Activated CD4-positive, CD25-positive, alpha-beta regulatory T cell treated with anti-CD3 and anti-CD28 coated beads, Interleukin-2, amount 50 U/mL, for 24 hours (primary cell): Measurements from ENCODE around the gene C16orf46.

Experiments
- ATAC-seq, 2 donors: fragments of 150-1000 bp; cut with Tn5 transposase; one replicate each; pipeline ENCODE4 v1.10.0; 2021; ENCODE audit warnings: mild to moderate bottlenecking in 1 of 2, moderate library complexity in 1 of 2

The C16orf46 gene

GRCh38 chr16:81073560-81074330 is 3.3 kb downstream of the C16orf46 start:
- ATAC-seq: no peak

- no peak for ATAC-seq
These were observed 5.2 kb downstream of the C16orf46 start for GRCh38 chr16:81071805-81072204.

DNA sequence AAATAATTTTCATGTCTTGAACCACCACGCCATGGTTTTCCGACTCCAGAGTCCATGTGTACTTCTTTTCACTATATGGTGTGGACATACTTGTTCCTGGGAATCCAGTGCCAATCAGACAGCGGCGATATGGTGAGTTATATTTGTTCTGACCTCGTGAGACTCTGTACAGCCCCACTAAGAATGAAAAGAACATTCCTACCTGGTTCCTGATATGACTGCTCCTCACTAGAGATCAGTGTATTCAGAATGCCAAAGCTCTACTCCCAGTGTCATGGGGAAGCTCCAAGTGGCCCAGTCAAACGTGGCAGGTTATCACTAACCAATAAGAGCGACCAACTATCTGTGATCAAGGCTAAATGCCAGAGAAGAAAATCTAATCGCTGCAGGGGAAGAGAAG is 6.1 kb downstream of the C16orf46 start:
- ATAC-seq: no peak

- ATAC-seq: no peak
These were observed 8.0 kb downstream of the C16orf46 start for GRCh38 chr16:81069063-81069462.

- ATAC-seq: no peak
These were observed 9.9 kb downstream of the C16orf46 start for GRCh38 chr16:81067166-81067565.

DNA sequence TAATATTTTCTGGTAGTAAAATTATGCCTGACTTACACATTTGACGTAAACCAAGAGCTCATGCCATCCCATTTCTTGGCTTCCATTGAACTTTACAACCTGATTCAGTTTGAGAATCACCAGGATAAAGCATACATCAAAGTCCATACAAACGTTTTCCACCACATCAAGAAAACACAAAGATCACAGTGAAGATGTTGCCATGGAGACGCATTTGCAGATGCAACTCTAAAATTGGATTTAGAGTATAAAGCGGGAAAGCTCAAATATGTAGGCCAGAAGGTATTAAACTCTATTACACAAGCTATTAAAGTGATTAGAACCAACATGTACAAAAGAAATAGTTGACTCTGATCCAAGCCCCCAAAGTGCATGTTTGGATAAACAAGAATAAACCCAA is 10.4 kb downstream of the C16orf46 start:
- ATAC-seq: no peak

DNA sequence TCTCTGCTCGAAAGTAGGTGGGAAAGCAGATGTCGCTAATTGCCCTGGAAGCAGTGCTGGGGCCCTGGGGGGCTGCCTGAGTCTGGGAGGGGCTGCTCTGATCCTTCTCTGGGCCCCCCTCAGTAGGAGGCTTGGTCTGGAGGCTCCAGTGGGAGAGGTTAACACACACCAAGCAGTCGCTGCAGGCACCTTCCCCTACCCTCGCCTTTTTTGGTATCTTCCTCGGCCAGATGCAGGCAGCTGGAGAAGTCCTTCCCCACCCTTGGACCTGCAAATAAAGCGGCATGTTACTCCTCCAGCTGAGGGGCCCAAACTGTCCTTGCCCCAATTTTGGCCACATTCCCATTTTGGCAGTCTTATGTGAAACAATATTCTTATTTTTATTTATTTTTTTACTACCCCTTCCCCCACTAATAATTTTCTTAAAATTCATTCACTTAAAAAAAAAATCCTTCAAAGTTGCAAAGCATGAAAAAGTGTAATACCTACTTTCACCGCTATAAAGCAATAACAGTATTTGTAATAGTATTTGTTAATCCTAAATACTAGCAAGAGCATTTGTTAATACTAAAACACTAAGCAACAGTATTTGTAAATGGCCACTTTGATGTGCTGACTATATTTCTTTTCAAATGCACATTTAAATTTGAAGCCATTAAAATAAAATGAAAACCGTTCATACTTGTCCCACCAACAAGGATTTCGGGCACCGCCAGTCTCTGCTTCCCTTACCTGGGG is 15.0 kb downstream of the C16orf46 start:
- ATAC-seq: no peak

GRCh38 chr16:81061307-81061640 is 15.8 kb downstream of the C16orf46 start:
- no peak for ATAC-seq

DNA sequence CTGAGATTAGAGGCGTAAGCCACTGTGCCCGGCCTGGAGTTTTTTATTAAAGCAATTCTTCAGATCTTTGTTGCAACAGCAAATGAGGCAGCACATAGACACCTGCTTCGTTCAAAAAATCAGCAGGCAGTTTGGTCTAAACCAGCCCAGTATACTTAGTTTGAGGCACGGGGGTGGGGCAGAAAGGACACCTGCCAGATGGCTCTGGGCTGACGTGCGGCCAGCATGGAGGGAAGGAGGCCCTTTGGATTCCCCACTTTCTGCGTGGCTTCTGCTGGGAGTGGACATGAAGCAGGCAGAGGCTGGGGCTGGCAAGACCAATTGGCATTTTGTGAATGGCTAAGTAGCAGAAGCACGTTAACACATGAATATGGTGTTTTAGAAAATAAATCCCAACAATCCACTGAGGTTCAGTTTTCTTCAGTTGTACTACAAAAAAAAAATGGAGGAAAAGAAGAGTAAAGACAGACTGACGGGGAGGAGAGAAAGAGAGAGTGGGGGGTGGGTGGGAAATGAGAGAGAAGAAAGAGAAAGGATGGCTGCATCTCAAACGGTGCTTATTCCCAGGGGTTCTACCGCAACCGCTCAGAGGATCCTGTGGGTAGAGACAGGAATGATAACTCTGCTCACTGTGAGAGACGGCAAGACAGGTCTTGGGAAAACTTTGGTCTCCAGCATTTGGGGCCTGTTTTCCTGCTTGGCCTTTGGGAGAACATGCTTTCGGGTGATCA is 16.3 kb downstream of the C16orf46 start:
- ATAC-seq: no peak

GRCh38 chr16:81053761-81054160 is 23.3 kb downstream of the C16orf46 start:
- no peak for ATAC-seq

DNA sequence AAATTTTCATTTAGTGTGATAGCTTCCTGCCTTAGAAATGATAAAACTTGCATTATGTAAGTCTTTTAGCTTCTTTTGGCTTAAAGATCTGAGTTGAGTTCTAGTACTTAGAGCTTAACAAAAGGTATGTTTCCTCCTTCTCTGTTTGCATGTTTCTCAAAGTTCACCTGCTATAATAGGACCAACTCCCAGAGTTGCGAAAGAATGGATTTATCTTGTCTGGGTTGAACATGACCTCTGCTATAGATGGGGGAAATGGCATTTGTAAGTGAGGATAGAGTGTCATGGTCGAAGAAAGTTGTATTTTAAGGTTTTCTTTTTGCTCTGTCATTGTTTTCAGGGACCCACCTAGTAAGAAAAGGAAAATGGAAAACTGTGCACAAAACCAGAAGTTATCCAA is 34.2 kb downstream of the C16orf46 start:
- ATAC-seq: no peak

DNA sequence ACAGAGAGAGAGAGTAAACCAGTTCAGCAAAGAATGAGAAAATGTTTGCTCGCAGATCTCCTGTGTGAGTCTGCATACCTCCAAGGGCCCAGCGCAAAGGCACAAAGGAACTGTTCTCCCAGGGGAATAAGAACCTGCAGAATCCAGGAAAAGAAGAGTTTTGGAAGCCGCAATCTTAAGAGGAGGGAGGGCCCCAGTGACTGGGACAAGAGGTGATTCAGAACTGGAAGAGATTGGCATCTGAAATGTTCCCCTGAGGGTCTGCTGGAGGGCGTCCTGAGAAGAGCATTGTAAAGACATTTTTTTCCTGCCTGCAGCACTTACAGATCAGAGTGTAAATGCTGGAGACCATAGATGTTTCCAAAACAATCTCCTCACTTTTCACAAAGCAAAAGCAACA is 35.3 kb downstream of the C16orf46 start:
- ATAC-seq: no peak

DNA sequence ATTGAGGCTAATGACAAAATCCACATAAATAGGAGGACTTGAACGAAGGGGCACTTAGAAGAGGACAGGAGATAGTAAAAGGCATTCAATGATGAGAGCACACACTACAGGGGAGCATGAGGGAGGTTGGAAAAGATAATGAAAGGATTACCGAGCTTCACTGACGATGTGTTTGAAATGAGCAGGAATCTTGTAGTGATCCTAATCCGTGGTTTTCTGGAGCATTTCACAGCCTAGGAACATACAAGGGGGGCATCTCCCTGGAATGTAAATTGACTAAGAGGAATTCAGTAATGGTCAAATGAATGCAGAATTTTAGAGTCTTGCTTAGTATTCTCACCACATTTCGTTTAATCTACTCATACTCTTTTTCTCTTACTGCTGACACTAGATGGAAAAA is 36.2 kb downstream of the C16orf46 start:
- no peak for ATAC-seq

GRCh38 chr16:81040131-81040530 is 36.9 kb downstream of the C16orf46 start:
- ATAC-seq: no peak

GRCh38 chr16:81036751-81037350 is 40.2 kb downstream of the C16orf46 start:
- ATAC-seq: no peak

GRCh38 chr16:81035975-81036750 is 40.9 kb downstream of the C16orf46 start:
- peak; percentile 70 to 73 for ATAC-seq

GRCh38 chr16:81035398-81035974 is 41.6 kb downstream of the C16orf46 start, which contains the start of gene ATMIN:
TSS of gene ATMIN (plus strand) at chr16:81035842. CDS start at chr16:81035871, 29 bp downstream.
- ATAC-seq: peak; percentile 96 to 97

- ATAC-seq: peak; percentile 35 to 51
These were observed 47.0 kb downstream of the C16orf46 start for GRCh38 chr16:81029930-81030604.

- ATAC-seq: no peak
These were observed 50.6 kb downstream of the C16orf46 start for GRCh38 chr16:81026429-81026828.

DNA sequence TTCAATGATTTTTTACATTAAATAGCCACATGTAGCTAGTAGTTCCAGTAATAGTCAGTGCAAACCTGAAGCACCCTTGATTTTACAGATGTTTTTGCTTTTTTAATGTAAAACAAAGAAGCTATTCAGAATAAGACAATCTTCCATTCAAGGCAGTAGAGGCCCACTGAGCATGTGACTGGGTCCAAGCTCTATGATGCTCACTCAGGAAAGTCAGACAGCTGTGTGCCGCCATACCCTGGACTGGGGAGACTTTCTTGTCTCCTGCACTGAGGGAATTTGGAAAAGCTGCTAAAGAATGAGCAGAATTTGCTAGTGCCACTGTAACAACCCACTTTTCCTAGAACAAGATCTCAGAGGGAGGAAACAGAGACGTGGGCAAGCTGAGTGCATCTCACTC is 58.5 kb downstream of the C16orf46 start:
- no peak for ATAC-seq

- ATAC-seq: peak; percentile 25 to 65
These were observed 62.4 kb downstream of the C16orf46 start for GRCh38 chr16:81014672-81015071.
